Measurements from ENCODE around the gene CLSTN1. TPM values are rescaled to one million over a fixed set of nuclear protein-coding genes. Genes with fewer than 3 reads are reported as not detected.
A peak's percentile ranks its signal among the peaks of the same experiment; 100 is the strongest.

Gene CLSTN1
- total RNA-seq, 1 experiment from 2014 or later, result 143 TPM

DNA sequence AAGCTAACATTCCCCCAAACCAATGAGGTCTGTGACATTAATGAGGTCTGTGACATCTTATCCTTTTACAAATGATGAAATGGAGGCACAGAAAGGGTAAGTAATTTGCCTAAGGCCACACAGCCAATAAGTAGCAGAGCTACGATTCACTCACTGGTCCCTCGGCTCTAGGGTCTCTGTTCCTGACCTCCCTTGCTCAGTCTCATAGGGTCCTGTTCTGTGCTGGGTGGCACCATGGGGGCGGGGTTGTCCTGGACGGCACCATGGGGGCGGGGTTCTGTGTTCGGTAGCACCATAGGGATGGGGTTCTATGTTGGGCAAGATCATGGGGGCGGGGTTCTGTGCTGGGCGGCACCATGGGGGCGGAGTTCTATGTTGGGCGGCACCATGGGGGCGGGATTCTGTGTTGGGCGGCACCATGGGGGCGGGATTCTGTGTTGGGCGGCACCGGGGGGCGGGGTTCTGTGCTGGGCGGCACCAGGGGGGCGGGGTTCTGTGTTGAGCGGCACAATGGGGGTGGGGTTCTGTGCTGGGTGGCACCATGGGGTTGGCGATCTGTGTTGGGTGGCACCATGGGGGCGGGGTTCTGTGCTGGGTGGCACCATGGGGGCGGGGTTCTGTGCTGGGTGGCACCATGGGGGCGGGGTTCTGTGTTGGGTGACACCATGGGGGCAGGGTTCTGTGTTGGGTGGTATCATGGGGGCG is 55.6 kb downstream of the CLSTN1 start:
- no peak for DNase-seq (ENCODE audit: low read depth, low spot score)
- CTCF ChIA-PET, result interaction anchor here (0.5 kb wide), 1 partner anchor 175 kb away, joined by 6 read pairs; no protein-coding TSS in a partner anchor

DNA sequence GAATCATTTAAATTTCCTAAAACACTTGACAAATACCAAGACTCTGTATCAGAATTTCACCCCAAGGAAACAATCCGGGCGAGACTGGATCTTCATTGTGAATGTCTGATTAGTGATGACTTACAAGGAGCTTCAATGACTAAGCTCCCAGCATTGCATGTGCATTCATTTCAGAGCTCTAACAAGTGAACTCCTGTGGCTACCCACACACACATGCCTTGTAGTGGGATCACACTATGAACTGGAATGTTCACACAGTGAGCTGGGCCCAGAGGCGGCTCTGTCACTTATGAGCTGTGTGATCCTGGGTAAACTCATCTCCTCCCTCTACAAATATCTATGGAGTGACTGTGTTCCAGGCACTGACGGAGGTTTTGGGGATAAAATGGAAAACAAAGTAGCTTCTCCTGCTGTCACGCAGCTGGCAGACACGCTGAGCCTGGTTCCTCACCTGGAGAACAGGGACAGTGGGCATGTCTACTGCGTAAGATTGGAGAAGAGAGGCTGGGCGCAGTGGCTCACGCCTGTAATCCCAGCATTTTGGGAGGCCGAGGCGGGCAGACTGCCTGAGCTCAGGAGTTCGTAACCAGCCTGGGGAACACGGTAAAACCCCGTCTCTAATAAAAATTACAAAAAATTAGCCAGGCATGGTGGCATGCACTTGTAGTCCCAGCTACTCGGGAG is 56.9 kb downstream of the CLSTN1 start:
- POLR2A ChIA-PET, result no interaction called here
- DNase-seq (ENCODE audit: low read depth, low spot score), result peak; percentile 35

More for the DNA sequence above, 55.6 kb downstream of the CLSTN1 start:
- H3K9me3 ChIP-seq (ENCODE audit: control insufficient read depth, insufficient read depth, low read depth, low read length), result no peaks in the 10 kb centered on the region
- BruUV-seq (replicated peaks), result no TSS peak
- POLR2A ChIA-PET, result no interaction called here
- in situ Hi-C loops (cut with HindIII; ENCODE audit: low pct_unique_long_range_greater_than_20kb, low sequenced_read_pairs) (no loop called here), intact Hi-C loops (cut with micrococcal nuclease; ENCODE audit: unreplicated experiment) (no loop called here)
- no peaks in the 10 kb centered on the region for H3K27me3 ChIP-seq (ENCODE audit: control insufficient read depth, insufficient read depth, low read length)
- peaks cover 11% of the 10 kb centered on the region for H3K4me1 ChIP-seq (ENCODE audit: control insufficient read depth, insufficient read depth, low read length)
- peak; percentile 51; the same call in 1 of the 2 replicates for ATAC-seq
- TF ChIP-seq TCF7L2 (IDR thresholded peaks at IDR 0.05; ENCODE audit: low read depth, low read length) (no peak), CTCF (IDR thresholded peaks at IDR 0.05) (no peak), SIN3A (IDR thresholded peaks at IDR 0.05; ENCODE audit: borderline replicate concordance, insufficient read depth, low read depth, low read length) (no peak), POLR2AphosphoS5 (IDR thresholded peaks at IDR 0.05; ENCODE audit: low read depth, low read length) (no peak)
- TF ChIP-seq, protein P1, sequence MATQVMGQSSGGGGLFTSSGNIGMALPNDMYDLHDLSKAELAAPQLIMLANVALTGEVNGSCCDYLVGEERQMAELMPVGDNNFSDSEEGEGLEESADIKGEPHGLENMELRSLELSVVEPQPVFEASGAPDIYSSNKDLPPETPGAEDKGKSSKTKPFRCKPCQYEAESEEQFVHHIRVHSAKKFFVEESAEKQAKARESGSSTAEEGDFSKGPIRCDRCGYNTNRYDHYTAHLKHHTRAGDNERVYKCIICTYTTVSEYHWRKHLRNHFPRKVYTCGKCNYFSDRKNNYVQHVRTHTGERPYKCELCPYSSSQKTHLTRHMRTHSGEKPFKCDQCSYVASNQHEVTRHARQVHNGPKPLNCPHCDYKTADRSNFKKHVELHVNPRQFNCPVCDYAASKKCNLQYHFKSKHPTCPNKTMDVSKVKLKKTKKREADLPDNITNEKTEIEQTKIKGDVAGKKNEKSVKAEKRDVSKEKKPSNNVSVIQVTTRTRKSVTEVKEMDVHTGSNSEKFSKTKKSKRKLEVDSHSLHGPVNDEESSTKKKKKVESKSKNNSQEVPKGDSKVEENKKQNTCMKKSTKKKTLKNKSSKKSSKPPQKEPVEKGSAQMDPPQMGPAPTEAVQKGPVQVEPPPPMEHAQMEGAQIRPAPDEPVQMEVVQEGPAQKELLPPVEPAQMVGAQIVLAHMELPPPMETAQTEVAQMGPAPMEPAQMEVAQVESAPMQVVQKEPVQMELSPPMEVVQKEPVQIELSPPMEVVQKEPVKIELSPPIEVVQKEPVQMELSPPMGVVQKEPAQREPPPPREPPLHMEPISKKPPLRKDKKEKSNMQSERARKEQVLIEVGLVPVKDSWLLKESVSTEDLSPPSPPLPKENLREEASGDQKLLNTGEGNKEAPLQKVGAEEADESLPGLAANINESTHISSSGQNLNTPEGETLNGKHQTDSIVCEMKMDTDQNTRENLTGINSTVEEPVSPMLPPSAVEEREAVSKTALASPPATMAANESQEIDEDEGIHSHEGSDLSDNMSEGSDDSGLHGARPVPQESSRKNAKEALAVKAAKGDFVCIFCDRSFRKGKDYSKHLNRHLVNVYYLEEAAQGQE (IDR thresholded peaks at IDR 0.05; ENCODE audit: insufficient read depth in 1 of 2, low read depth in 2 of 2, low read length in 1 of 2), result no peak
- no peak overlapping the region for H3K4me3 ChIP-seq (ENCODE audit: low read depth in 2 of 2, low read length in 2 of 2)
- no peaks in the 10 kb centered on the region for H3K36me3 ChIP-seq (ENCODE audit: control insufficient read depth, insufficient read depth, low read length)
- H3K27ac ChIP-seq (ENCODE audit: low read length), result no peak overlapping the region

More for the DNA sequence above, 56.9 kb downstream of the CLSTN1 start:
- no TSS peak for BruUV-seq (replicated peaks)
- no peaks in the 10 kb centered on the region for H3K9me3 ChIP-seq (ENCODE audit: control insufficient read depth, insufficient read depth, low read depth, low read length)
- intact Hi-C loops (cut with micrococcal nuclease; ENCODE audit: unreplicated experiment), result no loop called here
- CTCF ChIA-PET, result no interaction called here
- H3K27me3 ChIP-seq (ENCODE audit: control insufficient read depth, insufficient read depth, low read length), result no peaks in the 10 kb centered on the region
- no peak overlapping the region for H3K4me3 ChIP-seq (ENCODE audit: low read depth in 2 of 2, low read length in 2 of 2)
- TF ChIP-seq, protein P1 (IDR thresholded peaks at IDR 0.05; ENCODE audit: insufficient read depth in 1 of 2, low read depth in 2 of 2, low read length in 1 of 2), result no peak
- TF ChIP-seq CTCF (IDR thresholded peaks at IDR 0.05), result no peak
- H3K27ac ChIP-seq (ENCODE audit: low read length), result no peak overlapping the region; the same call in 1 of the 2 replicates
- ATAC-seq, result peak; percentile 81
- in situ Hi-C loops (cut with HindIII; ENCODE audit: low pct_unique_long_range_greater_than_20kb, low sequenced_read_pairs), result no loop called here
- no peaks in the 10 kb centered on the region for H3K36me3 ChIP-seq (ENCODE audit: control insufficient read depth, insufficient read depth, low read length)
- peaks cover 11% of the 10 kb centered on the region for H3K4me1 ChIP-seq (ENCODE audit: control insufficient read depth, insufficient read depth, low read length)
